GM12878 (cell line): ENCODE measurements around the gene DOCK2. TPM values are rescaled to one million over a fixed set of nuclear protein-coding genes. Genes with fewer than 3 reads are reported as not detected.

ENCODE experiments used
- BRCA1 ChIP-seq: IDR thresholded peaks from 2 replicates; pipeline ENCODE4 v1.6.1; 2011; ENCODE audit warnings: low read depth, low read length, improper control_type of control experiment
- EP300 ChIP-seq, 2 experiments: fragments of 150-350 bp in 1 of 2; IDR thresholded peaks; 2 replicates each; pipeline ENCODE4 v1.6.1; 2011 to 2012; ENCODE audit warnings: low read depth in 2 of 2, low read length in 2 of 2, borderline replicate concordance in 1 of 2, improper control_type of control experiment in 1 of 2, inconsistent platforms in 1 of 2; ENCODE audit not compliant: control insufficient read depth in 1 of 2
- HDGF ChIP-seq: fragments of 450-650 bp; IDR thresholded peaks from 2 replicates; pipeline ENCODE4 v1.6.1; 2016; ENCODE audit warnings: antibody characterized with exemption
- JUNB ChIP-seq: IDR thresholded peaks from 2 replicates; pipeline ENCODE4 v1.6.1; 2016; ENCODE audit warnings: antibody characterized with exemption, mild to moderate bottlenecking
- KAT2A ChIP-seq: conservative IDR thresholded peaks from 2 replicates; pipeline ENCODE4 v1.6.1; 2011; ENCODE audit warnings: low read depth, low read length; ENCODE audit not compliant: control insufficient read depth
- MEF2A ChIP-seq: IDR thresholded peaks from 2 replicates; pipeline ENCODE4 v1.6.1; 2011; ENCODE audit warnings: low read depth, mild to moderate bottlenecking, low read length, moderate library complexity; ENCODE audit not compliant: insufficient read depth
- MYC ChIP-seq: IDR thresholded peaks from 2 replicates; pipeline ENCODE4 v1.6.1; 2011; ENCODE audit warnings: mild to moderate bottlenecking, low read length, moderate library complexity, inconsistent platforms; ENCODE audit not compliant: insufficient read depth, insufficient replicate concordance, insufficient read length, severe bottlenecking
- NFYA ChIP-seq: IDR thresholded peaks from 2 replicates; pipeline ENCODE4 v1.6.1; 2011; ENCODE audit warnings: low read depth, mild to moderate bottlenecking, low read length, improper control_type of control experiment, borderline replicate concordance
- NFYB ChIP-seq: IDR thresholded peaks from 2 replicates; pipeline ENCODE4 v1.6.1; 2011; ENCODE audit warnings: low read depth, mild to moderate bottlenecking, low read length, improper control_type of control experiment, moderate library complexity; ENCODE audit not compliant: insufficient read depth
- NRF1 ChIP-seq: conservative IDR thresholded peaks from 2 replicates; pipeline ENCODE4 v1.6.1; 2011; ENCODE audit warnings: mild to moderate bottlenecking, low read depth, low read length, improper control_type of control experiment
- PML ChIP-seq: IDR thresholded peaks from 2 replicates; pipeline ENCODE4 v1.6.1; 2012; ENCODE audit warnings: low read length, inconsistent platforms
- POLR2AphosphoS2 ChIP-seq: IDR thresholded peaks from 2 replicates; pipeline ENCODE4 v1.6.1; 2011; ENCODE audit warnings: low read depth, mild to moderate bottlenecking, low read length, improper control_type of control experiment, moderate library complexity
- RB1 ChIP-seq: fragments of 450-650 bp; formaldehyde crosslinking; IDR thresholded peaks from 2 replicates; pipeline ENCODE4 v1.6.1; 2017; ENCODE audit warnings: mild to moderate bottlenecking, borderline replicate concordance
- RFX5 ChIP-seq: IDR thresholded peaks from 2 replicates; pipeline ENCODE4 v1.6.1; 2011; ENCODE audit warnings: low read depth, low read length, improper control_type of control experiment
- RUNX3 ChIP-seq: IDR thresholded peaks from 2 replicates; pipeline ENCODE4 v1.6.1; 2012; ENCODE audit warnings: low read length, inconsistent platforms
- SRF ChIP-seq, 2 experiments: IDR thresholded peaks; 2 replicates each; pipeline ENCODE4 v1.6.1; 2011; ENCODE audit warnings: low read depth in 2 of 2, low read length in 2 of 2, mild to moderate bottlenecking in 1 of 2, moderate library complexity in 1 of 2
- USF2 ChIP-seq: IDR thresholded peaks from 2 replicates; pipeline ENCODE4 v1.6.1; 2011; ENCODE audit warnings: low read depth, low read length, improper control_type of control experiment, borderline replicate concordance
- ZBED1 ChIP-seq: IDR thresholded peaks from 2 replicates; pipeline ENCODE4 v1.6.1; 2016; ENCODE audit warnings: borderline replicate concordance
- ZNF24 ChIP-seq: fragments of 450-650 bp; IDR thresholded peaks from 2 replicates; pipeline ENCODE4 v1.6.1; 2017; ENCODE audit warnings: antibody characterized with exemption, mild to moderate bottlenecking
- ZNF622 ChIP-seq: fragments of 450-650 bp; IDR thresholded peaks from 2 replicates; pipeline ENCODE4 v1.6.1; 2017; ENCODE audit warnings: mild to moderate bottlenecking, inconsistent platforms
- polyA plus RNA-seq, 11 experiments: library from polyadenylated mRNA; depleted of rRNA in 4 of 11; unstranded in 6 of 11; stranded (reverse) in 5 of 11; fragments of >200 nt; fragmentation: Nextera tagmentation in 4 of 11; fragmentation: Illumina TruSeq in 1 of 11; extraction: Ambion mirVana in 4 of 11; extraction: Trizol in 1 of 11; gene quantifications; 1 replicate in 1 of 11; 2 replicates in 10 of 11; pipeline versions ENCODE4 v1.2.1 to v1.2.3, GENCODE V29; 2011 to 2016; ENCODE audit warnings: inconsistent platforms in 2 of 11, missing spikeins in 2 of 11, low read depth in 1 of 11
- total RNA-seq, 4 experiments: library from RNA; depleted of rRNA in 3 of 4; stranded (reverse); fragments of >200 nt in 3 of 4; fragmentation: Illumina TruSeq in 1 of 4; extraction: Trizol in 1 of 4; gene quantifications; 2 replicates each; pipeline versions ENCODE4 v1.2.1 to v1.2.3, GENCODE V29; 2013 to 2021
- TF ChIP-seq, protein P1 (sequence below): fragments of 450-650 bp; IDR thresholded peaks from 2 replicates; pipeline ENCODE4 v1.6.1; 2017; ENCODE audit warnings: borderline replicate concordance
- TF ChIP-seq, protein P2 (sequence below): fragments of 150-350 bp; IDR thresholded peaks from 2 replicates; pipeline ENCODE4 v1.6.1; 2016; ENCODE audit warnings: low read depth, low read length
- TF ChIP-seq, protein P3 (sequence below): fragments of 450-650 bp; IDR thresholded peaks from 2 replicates; pipeline ENCODE4 v1.6.1; 2016; ENCODE audit warnings: mild to moderate bottlenecking

The DOCK2 gene
- total and polyA plus RNA-seq, 10 of the 15 experiments (the other 5 are each of a cell fraction or from before 2014, with no cell fraction given): 34.2 to 192 (median 118) TPM

DNA sequence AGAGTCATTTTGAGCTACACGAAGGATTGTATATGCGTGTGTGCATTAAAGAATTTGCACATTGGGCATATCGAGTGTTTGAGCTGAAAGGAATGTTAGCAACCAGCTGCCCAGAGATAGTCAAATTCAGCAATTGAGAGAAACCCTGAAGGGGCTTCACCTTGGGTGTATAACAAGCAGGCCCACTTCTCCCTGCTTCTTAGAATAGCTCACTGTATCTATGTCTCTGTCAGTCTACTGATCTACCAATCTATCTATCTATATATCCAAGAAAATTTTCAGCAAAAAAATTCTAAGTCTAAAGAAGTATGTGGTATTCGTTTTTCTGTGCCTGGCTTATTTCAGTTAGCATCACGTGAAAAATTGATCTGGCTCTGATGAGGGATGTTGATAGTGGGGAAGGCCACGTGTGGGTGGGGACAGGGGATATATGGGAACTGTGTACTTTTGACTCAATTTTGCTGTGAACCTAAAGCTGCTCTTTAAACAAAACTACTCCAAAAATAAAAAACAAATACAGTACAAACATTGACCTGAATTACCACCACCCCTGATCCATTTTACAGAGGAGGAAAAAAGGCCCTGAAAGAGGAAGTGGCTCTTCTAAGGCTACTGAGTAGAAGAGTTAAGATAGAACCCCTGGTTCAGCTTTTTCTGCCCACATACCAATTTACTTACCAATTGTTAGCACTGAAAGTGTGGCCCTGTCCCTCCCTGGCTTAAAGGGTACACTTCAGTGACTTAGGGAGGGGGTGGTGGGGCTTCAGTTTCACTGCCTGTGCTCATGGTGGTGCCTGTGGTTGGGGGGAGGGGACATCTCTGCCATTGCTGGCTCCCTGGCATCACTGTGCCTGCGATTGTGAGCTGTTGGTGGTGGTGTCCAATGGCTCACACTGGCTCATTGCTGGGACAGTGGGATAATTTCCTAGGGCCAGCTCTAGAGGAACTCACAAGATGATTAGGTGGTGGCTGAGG, 141.8 kb downstream of the DOCK2 start (continued):
- no peak for TF ChIP-seq MYC
- 0 out of 2 replicates have a peak, but pooled peaks have one; percentile 52 for TF ChIP-seq ZNF24
- TF ChIP-seq MEF2A: 0 out of 2 replicates have a peak, but pooled peaks have one; percentile 17
- TF ChIP-seq, protein P1, sequence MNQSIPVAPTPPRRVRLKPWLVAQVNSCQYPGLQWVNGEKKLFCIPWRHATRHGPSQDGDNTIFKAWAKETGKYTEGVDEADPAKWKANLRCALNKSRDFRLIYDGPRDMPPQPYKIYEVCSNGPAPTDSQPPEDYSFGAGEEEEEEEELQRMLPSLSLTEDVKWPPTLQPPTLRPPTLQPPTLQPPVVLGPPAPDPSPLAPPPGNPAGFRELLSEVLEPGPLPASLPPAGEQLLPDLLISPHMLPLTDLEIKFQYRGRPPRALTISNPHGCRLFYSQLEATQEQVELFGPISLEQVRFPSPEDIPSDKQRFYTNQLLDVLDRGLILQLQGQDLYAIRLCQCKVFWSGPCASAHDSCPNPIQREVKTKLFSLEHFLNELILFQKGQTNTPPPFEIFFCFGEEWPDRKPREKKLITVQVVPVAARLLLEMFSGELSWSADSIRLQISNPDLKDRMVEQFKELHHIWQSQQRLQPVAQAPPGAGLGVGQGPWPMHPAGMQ: no peak
- TF ChIP-seq USF2: no peak; the same call in 1 of the 2 replicates
- TF ChIP-seq RUNX3: peak; percentile 81
- no peak for TF ChIP-seq JUNB
- TF ChIP-seq RFX5: no peak
- peak; percentile 67; the same call in 1 of the 2 replicates for TF ChIP-seq ZBED1
- no peak for TF ChIP-seq BRCA1
- TF ChIP-seq PML: no peak
- no peak for TF ChIP-seq NFYA
- TF ChIP-seq HDGF: peak; percentile 72
- no peak for TF ChIP-seq POLR2AphosphoS2
- no peak for TF ChIP-seq SRF (IDR thresholded peaks at IDR 0.05; ENCODE audit: low read depth in 2 of 2, low read length in 2 of 2)
- TF ChIP-seq, protein P2, sequence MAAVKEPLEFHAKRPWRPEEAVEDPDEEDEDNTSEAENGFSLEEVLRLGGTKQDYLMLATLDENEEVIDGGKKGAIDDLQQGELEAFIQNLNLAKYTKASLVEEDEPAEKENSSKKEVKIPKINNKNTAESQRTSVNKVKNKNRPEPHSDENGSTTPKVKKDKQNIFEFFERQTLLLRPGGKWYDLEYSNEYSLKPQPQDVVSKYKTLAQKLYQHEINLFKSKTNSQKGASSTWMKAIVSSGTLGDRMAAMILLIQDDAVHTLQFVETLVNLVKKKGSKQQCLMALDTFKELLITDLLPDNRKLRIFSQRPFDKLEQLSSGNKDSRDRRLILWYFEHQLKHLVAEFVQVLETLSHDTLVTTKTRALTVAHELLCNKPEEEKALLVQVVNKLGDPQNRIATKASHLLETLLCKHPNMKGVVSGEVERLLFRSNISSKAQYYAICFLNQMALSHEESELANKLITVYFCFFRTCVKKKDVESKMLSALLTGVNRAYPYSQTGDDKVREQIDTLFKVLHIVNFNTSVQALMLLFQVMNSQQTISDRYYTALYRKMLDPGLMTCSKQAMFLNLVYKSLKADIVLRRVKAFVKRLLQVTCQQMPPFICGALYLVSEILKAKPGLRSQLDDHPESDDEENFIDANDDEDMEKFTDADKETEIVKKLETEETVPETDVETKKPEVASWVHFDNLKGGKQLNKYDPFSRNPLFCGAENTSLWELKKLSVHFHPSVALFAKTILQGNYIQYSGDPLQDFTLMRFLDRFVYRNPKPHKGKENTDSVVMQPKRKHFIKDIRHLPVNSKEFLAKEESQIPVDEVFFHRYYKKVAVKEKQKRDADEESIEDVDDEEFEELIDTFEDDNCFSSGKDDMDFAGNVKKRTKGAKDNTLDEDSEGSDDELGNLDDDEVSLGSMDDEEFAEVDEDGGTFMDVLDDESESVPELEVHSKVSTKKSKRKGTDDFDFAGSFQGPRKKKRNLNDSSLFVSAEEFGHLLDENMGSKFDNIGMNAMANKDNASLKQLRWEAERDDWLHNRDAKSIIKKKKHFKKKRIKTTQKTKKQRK: no peak
- TF ChIP-seq NFYB: no peak
- no peak for TF ChIP-seq ZNF622
- no peak for TF ChIP-seq KAT2A
- TF ChIP-seq NRF1: no peak
- peak; percentile 60 to 82; a peak in 2 of 4 replicates for TF ChIP-seq EP300 (IDR thresholded peaks at IDR 0.05; ENCODE audit: borderline replicate concordance in 1 of 2, control insufficient read depth in 1 of 2, low read depth in 2 of 2, low read length in 2 of 2)
- TF ChIP-seq, protein P3, sequence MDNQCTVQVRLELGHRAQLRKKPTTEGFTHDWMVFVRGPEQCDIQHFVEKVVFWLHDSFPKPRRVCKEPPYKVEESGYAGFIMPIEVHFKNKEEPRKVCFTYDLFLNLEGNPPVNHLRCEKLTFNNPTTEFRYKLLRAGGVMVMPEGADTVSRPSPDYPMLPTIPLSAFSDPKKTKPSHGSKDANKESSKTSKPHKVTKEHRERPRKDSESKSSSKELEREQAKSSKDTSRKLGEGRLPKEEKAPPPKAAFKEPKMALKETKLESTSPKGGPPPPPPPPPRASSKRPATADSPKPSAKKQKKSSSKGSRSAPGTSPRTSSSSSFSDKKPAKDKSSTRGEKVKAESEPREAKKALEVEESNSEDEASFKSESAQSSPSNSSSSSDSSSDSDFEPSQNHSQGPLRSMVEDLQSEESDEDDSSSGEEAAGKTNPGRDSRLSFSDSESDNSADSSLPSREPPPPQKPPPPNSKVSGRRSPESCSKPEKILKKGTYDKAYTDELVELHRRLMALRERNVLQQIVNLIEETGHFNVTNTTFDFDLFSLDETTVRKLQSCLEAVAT: peak; percentile 74
- no peak for TF ChIP-seq RB1
